Neuron (in vitro differentiated cells): ENCODE measurements around the gene LRRC63.
"Not testable (repeated sequence)": the region's sequence is repeated elsewhere in the genome, so short reads cannot be mapped to it uniquely, and the experiment has no call there.

ENCODE experiments used
- H2AFZ ChIP-seq: one replicate; pipeline ENCODE4 v1.6.1; 2013; ENCODE audit warnings: low read depth, mild to moderate bottlenecking, inconsistent platforms, low read length, moderate library complexity
- H3K27me3 ChIP-seq: one replicate; pipeline ENCODE4 v1.6.1; 2013; ENCODE audit warnings: low read length; ENCODE audit not compliant: insufficient read depth
- H3K36me3 ChIP-seq: one replicate; pipeline ENCODE4 v1.6.1; 2013; ENCODE audit warnings: low read length; ENCODE audit not compliant: insufficient read depth
- H3K4me1 ChIP-seq: one replicate; pipeline ENCODE4 v1.6.1; 2013; ENCODE audit warnings: low read length; ENCODE audit not compliant: insufficient read depth
- H3K4me3 ChIP-seq: 2 replicates; pipeline ENCODE4 v1.5.1; 2013; ENCODE audit warnings: mild to moderate bottlenecking, low read length, moderate library complexity
- H3K9me3 ChIP-seq: one replicate; pipeline ENCODE4 v1.6.1; 2013; ENCODE audit warnings: low read length

Gene LRRC63

DNA sequence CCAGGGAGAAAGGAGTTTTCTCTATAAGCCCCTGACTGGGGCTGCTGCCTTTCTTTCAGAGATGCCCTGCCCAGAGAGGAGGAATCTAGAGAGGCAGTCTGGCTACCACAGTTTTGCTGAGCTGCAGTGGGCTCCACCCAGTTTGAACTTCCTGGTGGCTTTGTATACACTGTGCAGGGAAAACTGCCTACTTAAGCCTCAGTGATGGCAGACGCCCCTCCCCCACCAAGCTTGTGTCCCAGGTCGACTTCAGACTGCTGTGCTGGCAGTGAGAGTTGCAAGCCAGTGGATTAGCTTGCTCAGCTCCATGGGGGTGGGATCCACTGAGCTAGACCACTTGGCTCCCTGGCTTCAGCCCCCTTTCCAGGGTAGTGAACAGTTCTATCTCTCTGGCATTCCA is 8.5 kb downstream of the LRRC63 start:
- H3K36me3 ChIP-seq, result not testable (repeated sequence)

DNA sequence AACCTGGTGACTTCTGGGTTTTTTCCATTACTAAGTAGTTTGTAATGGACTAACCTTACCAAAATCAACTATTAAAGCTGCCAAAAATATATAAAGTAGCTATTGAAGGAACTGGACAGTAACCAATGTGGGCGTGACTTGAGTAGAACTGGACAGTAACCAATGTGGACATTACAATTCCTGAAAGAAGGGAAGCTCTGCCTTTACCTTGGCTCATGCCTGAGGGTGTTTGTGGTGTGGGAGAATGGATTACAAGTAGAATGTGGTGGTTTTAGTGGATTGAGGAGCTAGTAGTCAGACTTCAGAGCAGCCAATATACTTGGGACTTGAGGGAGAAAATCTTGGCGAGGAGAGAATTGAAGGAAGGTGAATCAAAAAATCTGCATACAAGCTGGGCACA is 17.5 kb downstream of the LRRC63 start:
- Histone ChIP-seq H3K36me3 (no peaks in the 10 kb centered on the region), H3K9me3 (no peaks in the 10 kb centered on the region), H2AFZ (no peak overlapping the region), H3K27me3 (no peaks in the 10 kb centered on the region), H3K4me1 (no peaks in the 10 kb centered on the region), H3K4me3 (no peak overlapping the region)

More for the DNA sequence above, 8.5 kb downstream of the LRRC63 start:
- not testable (repeated sequence) for H3K4me1 ChIP-seq, H2AFZ ChIP-seq, H3K27me3 ChIP-seq, H3K4me3 ChIP-seq, H3K9me3 ChIP-seq

- no peak overlapping the region for H2AFZ ChIP-seq
- H3K4me1 ChIP-seq, result no peaks in the 10 kb centered on the region
- peaks cover 2% of the 10 kb centered on the region for H3K9me3 ChIP-seq
- H3K4me3 ChIP-seq, result no peak overlapping the region
- H3K27me3 ChIP-seq, result no peaks in the 10 kb centered on the region
- no peaks in the 10 kb centered on the region for H3K36me3 ChIP-seq
These were observed 20.6 kb downstream of the LRRC63 start for GRCh38 chr13:46232281-46232680.

GRCh38 chr13:46235286-46235685 is 23.6 kb downstream of the LRRC63 start:
- Histone ChIP-seq H3K4me3 (no peak overlapping the region), H3K9me3 (peaks cover 2% of the 10 kb centered on the region), H3K4me1 (no peaks in the 10 kb centered on the region), H3K27me3 (no peaks in the 10 kb centered on the region), H2AFZ (no peak overlapping the region), H3K36me3 (no peaks in the 10 kb centered on the region)

- Histone ChIP-seq H3K36me3 (no peaks in the 10 kb centered on the region), H3K4me1 (no peaks in the 10 kb centered on the region), H2AFZ (no peak overlapping the region), H3K4me3 (no peak overlapping the region), H3K9me3 (no peaks in the 10 kb centered on the region), H3K27me3 (no peaks in the 10 kb centered on the region)
These were observed 53.6 kb downstream of the LRRC63 start for GRCh38 chr13:46265292-46265691.

DNA sequence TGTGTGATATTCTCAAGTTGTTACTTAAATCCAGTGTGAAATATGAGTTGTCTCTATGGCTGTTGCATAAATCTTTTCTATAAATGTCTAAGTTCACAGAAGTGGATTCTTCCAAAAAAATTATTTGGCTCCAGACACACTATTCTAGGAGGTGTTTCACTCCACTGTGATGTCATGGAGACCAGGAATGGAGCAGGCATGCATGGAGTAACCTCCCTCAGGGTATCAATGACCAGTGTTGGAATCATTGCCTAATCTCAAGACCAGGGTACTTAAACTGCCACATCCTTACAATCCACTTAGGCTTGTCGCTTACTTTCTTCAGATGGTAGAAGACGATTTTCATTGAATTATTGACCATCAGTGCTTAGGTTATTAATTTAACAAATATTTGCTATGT is 55.4 kb downstream of the LRRC63 start:
- no peaks in the 10 kb centered on the region for H3K4me1 ChIP-seq
- no peaks in the 10 kb centered on the region for H3K9me3 ChIP-seq
- H3K27me3 ChIP-seq, result no peaks in the 10 kb centered on the region
- no peaks in the 10 kb centered on the region for H3K36me3 ChIP-seq
- no peak overlapping the region for H2AFZ ChIP-seq
- H3K4me3 ChIP-seq, result no peak overlapping the region

DNA sequence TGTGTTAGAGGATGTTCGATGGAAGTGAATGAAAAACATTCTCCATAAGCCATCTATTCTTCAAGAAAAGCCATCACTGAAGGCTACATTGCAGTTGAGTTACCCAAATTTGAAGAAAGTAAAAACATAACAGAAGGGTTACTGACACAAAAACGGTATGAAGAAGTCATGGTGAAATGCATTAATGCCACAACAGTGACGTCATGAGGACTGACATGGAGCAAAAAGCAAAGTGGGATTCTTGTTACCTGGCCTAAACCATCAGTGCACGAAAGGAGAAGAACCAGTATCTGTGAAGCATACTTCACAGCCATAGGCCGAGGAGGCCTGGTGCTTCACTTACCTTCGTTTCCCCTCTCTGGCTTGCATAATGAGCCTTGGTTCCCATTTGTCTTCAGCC is 58.7 kb downstream of the LRRC63 start:
- no peaks in the 10 kb centered on the region for H3K4me1 ChIP-seq
- no peaks in the 10 kb centered on the region for H3K36me3 ChIP-seq
- no peak overlapping the region for H2AFZ ChIP-seq
- H3K9me3 ChIP-seq, result no peaks in the 10 kb centered on the region
- H3K4me3 ChIP-seq, result no peak overlapping the region
- no peaks in the 10 kb centered on the region for H3K27me3 ChIP-seq

DNA sequence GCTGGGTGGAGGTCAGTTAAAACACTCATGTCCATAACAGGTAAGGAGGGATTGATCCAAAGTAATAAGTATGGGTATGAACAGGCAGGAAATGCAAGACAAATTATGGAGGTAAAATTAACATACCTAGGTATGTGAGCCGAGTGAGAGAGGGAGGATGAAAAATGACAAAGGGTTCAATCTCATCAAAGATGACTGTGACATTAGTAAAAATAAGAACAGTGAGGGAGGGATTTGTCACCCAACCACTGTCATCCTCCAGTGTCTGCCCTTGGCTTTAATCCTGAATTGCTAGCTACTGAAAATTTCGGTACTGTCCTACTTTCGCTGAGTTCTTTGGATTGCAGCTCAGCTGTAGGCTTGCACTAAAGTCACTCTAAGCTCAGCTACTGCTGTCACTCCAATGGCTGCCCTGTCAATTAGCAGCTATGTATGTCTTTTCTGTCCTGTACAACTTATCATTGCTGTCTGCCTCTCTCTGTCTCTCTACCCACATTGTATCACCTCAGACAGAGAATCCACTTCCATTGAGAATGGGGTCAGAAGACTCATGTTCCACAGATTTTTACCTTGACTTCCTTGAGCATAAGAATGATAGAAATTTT is 62.5 kb downstream of the LRRC63 start:
- Histone ChIP-seq H3K36me3 (no peaks in the 10 kb centered on the region), H2AFZ (no peak overlapping the region), H3K4me3 (no peak overlapping the region), H3K9me3 (no peaks in the 10 kb centered on the region), H3K27me3 (no peaks in the 10 kb centered on the region), H3K4me1 (no peaks in the 10 kb centered on the region)

DNA sequence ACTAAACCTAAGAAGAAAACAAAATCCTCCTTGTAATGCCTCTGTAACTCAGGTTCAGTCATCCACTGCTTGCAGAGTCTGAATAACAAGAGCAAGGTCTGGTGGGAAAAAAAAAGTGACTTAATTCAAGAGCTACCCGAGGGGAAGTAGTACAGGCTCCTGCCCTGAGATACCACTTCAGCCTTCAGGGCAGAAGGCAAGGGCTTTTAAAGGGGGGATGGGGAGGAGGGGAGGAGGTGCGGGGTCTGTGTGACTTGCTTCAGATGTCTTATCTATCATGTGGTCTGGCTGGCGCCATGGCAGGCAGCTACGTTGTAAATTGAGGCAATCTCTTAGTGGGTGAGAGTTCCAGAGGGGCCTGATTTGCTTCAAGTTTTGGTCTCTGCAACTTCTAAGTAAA is 66.7 kb downstream of the LRRC63 start:
- Histone ChIP-seq H2AFZ (no peak overlapping the region), H3K4me1 (no peaks in the 10 kb centered on the region), H3K36me3 (no peaks in the 10 kb centered on the region), H3K9me3 (no peaks in the 10 kb centered on the region), H3K27me3 (no peaks in the 10 kb centered on the region), H3K4me3 (no peak overlapping the region)

- Histone ChIP-seq H3K9me3 (no peaks in the 10 kb centered on the region), H3K36me3 (no peaks in the 10 kb centered on the region), H3K27me3 (no peaks in the 10 kb centered on the region)
These were observed 70.1 kb downstream of the LRRC63 start for GRCh38 chr13:46281779-46282178.

GRCh38 chr13:46283912-46284824 is 72.4 kb downstream of the LRRC63 start:
- not testable (repeated sequence) for H3K36me3 ChIP-seq, H3K9me3 ChIP-seq, H3K4me3 ChIP-seq, H2AFZ ChIP-seq, H3K27me3 ChIP-seq, H3K4me1 ChIP-seq

More at GRCh38 chr13:46281779-46282178, 70.1 kb downstream of the LRRC63 start:
- Histone ChIP-seq H2AFZ (no peak overlapping the region), H3K4me3 (no peak overlapping the region), H3K4me1 (no peaks in the 10 kb centered on the region)

- H3K36me3 ChIP-seq, result no peaks in the 10 kb centered on the region
- H2AFZ ChIP-seq, result no peak overlapping the region
- no peaks in the 10 kb centered on the region for H3K4me1 ChIP-seq
- H3K27me3 ChIP-seq, result no peaks in the 10 kb centered on the region
- H3K4me3 ChIP-seq, result no peak overlapping the region
- no peaks in the 10 kb centered on the region for H3K9me3 ChIP-seq
These were observed 75.2 kb downstream of the LRRC63 start for GRCh38 chr13:46286972-46287371.

DNA sequence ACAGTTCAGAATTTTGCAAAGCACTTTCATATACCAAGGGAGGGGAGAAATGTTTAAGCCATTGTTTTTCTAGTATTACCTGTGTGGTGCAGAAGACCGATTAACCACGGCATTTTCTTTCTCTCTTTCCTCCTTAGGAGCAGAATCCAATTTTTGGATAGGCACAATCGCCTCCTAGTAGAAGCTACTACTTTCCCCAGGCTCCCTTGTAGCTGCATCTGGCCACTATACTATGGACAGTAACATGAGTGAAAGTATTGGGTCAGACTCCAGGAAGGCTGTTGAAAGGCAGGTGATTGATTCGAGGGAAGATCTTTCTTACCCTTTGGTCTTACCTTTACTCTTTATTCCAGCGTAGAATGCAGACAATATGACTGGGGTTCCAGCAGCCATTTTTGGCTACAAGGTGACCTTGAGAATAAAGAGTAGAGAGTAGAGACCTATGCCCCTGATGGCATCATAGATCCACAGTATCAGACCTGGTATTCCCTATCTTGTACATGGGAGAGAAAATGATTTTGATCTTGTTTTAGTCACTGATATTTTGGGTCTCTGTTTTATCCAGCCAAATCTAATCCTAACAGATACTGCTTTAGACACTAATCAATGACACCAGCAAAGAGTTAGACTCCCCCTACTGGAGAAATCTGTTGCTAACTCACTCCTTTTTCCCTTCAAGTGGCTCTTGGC is 77.0 kb downstream of the LRRC63 start:
- Histone ChIP-seq H3K4me1 (no peaks in the 10 kb centered on the region), H3K27me3 (no peaks in the 10 kb centered on the region), H3K36me3 (no peaks in the 10 kb centered on the region), H3K9me3 (no peaks in the 10 kb centered on the region), H2AFZ (no peak overlapping the region), H3K4me3 (no peak overlapping the region)
